ENCODE data around the gene GREB1.

Gene GREB1

GRCh38 chr2:11533278-11534070 is at the start of gene GREB1:
Gene GREB1, plus strand, starts transcription at chr2:11534045. Its CDS starts 22,570 bp downstream, at chr2:11556615.
- DNase-seq (ENCODE audit: low spot score): peak; percentile 53

GRCh38 chr2:11488809-11489208 is 45.0 kb upstream of the GREB1 start:
- DNase-seq (ENCODE audit: low spot score): no peak

GRCh38 chr2:11490194-11490593 is 43.7 kb upstream of the GREB1 start:
- DNase-seq (ENCODE audit: low spot score): no peak

GRCh38 chr2:11491348-11491933 is 42.4 kb upstream of the GREB1 start:
- no peak for DNase-seq (ENCODE audit: low spot score)

GRCh38 chr2:11492244-11492643 is 41.6 kb upstream of the GREB1 start:
- DNase-seq (ENCODE audit: low spot score): no peak

GRCh38 chr2:11492720-11493119 is 41.1 kb upstream of the GREB1 start:
- DNase-seq (ENCODE audit: low spot score): no peak

- no peak for DNase-seq (ENCODE audit: low spot score)
Measured at GRCh38 chr2:11493282-11493681, 40.6 kb upstream of the GREB1 start.

GRCh38 chr2:11494310-11494709 is 39.5 kb upstream of the GREB1 start:
- DNase-seq (ENCODE audit: low spot score): no peak

GRCh38 chr2:11495844-11496681 is 37.8 kb upstream of the GREB1 start:
- DNase-seq (ENCODE audit: low spot score): no peak

- DNase-seq (ENCODE audit: low spot score): no peak
Measured at GRCh38 chr2:11498543-11499034, 35.3 kb upstream of the GREB1 start.

GRCh38 chr2:11499081-11499743 is 34.6 kb upstream of the GREB1 start:
- peak; percentile 55 for DNase-seq (ENCODE audit: low spot score)

GRCh38 chr2:11500702-11501303 is 33.0 kb upstream of the GREB1 start:
- no peak for DNase-seq (ENCODE audit: low spot score)

GRCh38 chr2:11502740-11503292 is 31.0 kb upstream of the GREB1 start:
- no peak for DNase-seq (ENCODE audit: low spot score)

- DNase-seq (ENCODE audit: low spot score): no peak
Measured at GRCh38 chr2:11503354-11503927, 30.4 kb upstream of the GREB1 start.

- no peak for DNase-seq (ENCODE audit: low spot score)
Measured at GRCh38 chr2:11505652-11506610, 27.9 kb upstream of the GREB1 start.

GRCh38 chr2:11506611-11506969 is 27.3 kb upstream of the GREB1 start:
- DNase-seq (ENCODE audit: low spot score): no peak

GRCh38 chr2:11507517-11507916 is 26.3 kb upstream of the GREB1 start:
- no peak for DNase-seq (ENCODE audit: low spot score)

- no peak for DNase-seq (ENCODE audit: low spot score)
Measured at GRCh38 chr2:11508279-11508678, 25.6 kb upstream of the GREB1 start.

GRCh38 chr2:11509657-11510360 is 24.0 kb upstream of the GREB1 start:
- DNase-seq (ENCODE audit: low spot score): no peak

Data from HuH-7 (cell line).